Epithelial cell of esophagus (primary cell): ENCODE results near the gene BTN2A1.
"Not testable (repeated sequence)": the region's sequence is repeated elsewhere in the genome, so short reads cannot be mapped to it uniquely, and the experiment has no call there.

Experiments used
- DNase-seq: peaks from one replicate; pipeline ENCODE4 v3.0.0; 2010; ENCODE audit warnings: low read depth
- H3K4me3 ChIP-seq: 2 replicates; pipeline ENCODE4 v1.5.1; 2011; ENCODE audit warnings: mild to moderate bottlenecking, low read length, control low read depth
- CTCF ChIP-seq: IDR thresholded peaks from 2 replicates; pipeline ENCODE4 v1.5.1; 2011; ENCODE audit warnings: low read depth, mild to moderate bottlenecking, low read length, control low read depth, inconsistent platforms; ENCODE audit not compliant: insufficient read depth; ENCODE audit errors: missing control alignments

The BTN2A1 gene

GRCh38 chr6:26447257-26447656 is 10.5 kb upstream of the BTN2A1 start:
- no peak for DNase-seq
- no peak overlapping the region for H3K4me3 ChIP-seq
- TF ChIP-seq CTCF = no peak

- H3K4me3 ChIP-seq = no peak overlapping the region
- no peak for DNase-seq
- TF ChIP-seq CTCF = no peak
Measured at GRCh38 chr6:26450240-26450639, 7.5 kb upstream of the BTN2A1 start.

- no peak for DNase-seq
- no peak overlapping the region for H3K4me3 ChIP-seq
- no peak for TF ChIP-seq CTCF
Measured at GRCh38 chr6:26452631-26453235, 5.0 kb upstream of the BTN2A1 start.

- no peak for DNase-seq
- H3K4me3 ChIP-seq = no peak overlapping the region
- TF ChIP-seq CTCF = no peak
Measured at GRCh38 chr6:26454631-26455030, 3.1 kb upstream of the BTN2A1 start.

GRCh38 chr6:26455357-26455970 is 2.3 kb upstream of the BTN2A1 start:
- peak; percentile 64 for DNase-seq
- H3K4me3 ChIP-seq = no peak overlapping the region
- TF ChIP-seq CTCF = no peak

GRCh38 chr6:26457264-26457805 is 420 bp upstream of the BTN2A1 start:
- TF ChIP-seq CTCF = no peak
- DNase-seq = no peak
- peak overlapping the region; percentile 99 for H3K4me3 ChIP-seq

- DNase-seq = peak; percentile 30
- TF ChIP-seq CTCF = no peak
- H3K4me3 ChIP-seq = peak overlapping the region; percentile 10
Measured at GRCh38 chr6:26459023-26459810, 1.5 kb downstream of the BTN2A1 start.

- H3K4me3 ChIP-seq, DNase-seq: not testable (repeated sequence)
Measured at GRCh38 chr6:26461353-26461752, 3.6 kb downstream of the BTN2A1 start.
